K562 (cell line): ENCODE measurements around the gene NEURL4. TPM values are rescaled to one million over a fixed set of nuclear protein-coding genes. Genes with fewer than 3 reads are reported as not detected.

ENCODE experiments used
- ATAC-seq: fragments of 200-7000 bp; cut with Tn5 transposase; 3 replicates; pipeline ENCODE4 v1.9.1; 2020; ENCODE audit warnings: moderate library complexity
- BruUV-seq: library from RNA; stranded (reverse); fragments of 400-500 nt; replicated peaks from 2 replicates; lab custom pipeline; 2021; lab: Mats Ljungman, UMichigan
- CTCF ChIA-PET: fragments of 300-600 bp; formaldehyde crosslinking; extraction: SDS; loops from one replicate; lab custom pipeline; 2021; ENCODE audit warnings: low intra/inter-chr PET ratio; lab: Yijun Ruan, JAX
- POLR2A ChIA-PET: fragments of 300-600, 350-650 bp; sonication (Branson Sonifier 250); formaldehyde crosslinking; extraction: SDS; loops from one replicate; lab custom pipeline; 2021; ENCODE audit warnings: antibody characterized with exemption, inconsistent platforms; lab: Yijun Ruan, JAX
- DNase-seq, 4 experiments: peaks; one replicate each; pipeline versions ENCODE4 v3.0.0 to v3.0.0-alpha.2; 2011 to 2018; ENCODE audit warnings: low spot score in 3 of 4, mixed read lengths in 3 of 4; ENCODE audit errors: extremely low read depth in 1 of 4
- FAIRE-seq: peaks from 2 replicates; lab custom pipeline; 2011; peaks lifted over from hg19 to GRCh38; lab: Jason Lieb, UNC
- H2AFZ ChIP-seq: 2 replicates; pipeline ENCODE4 v1.6.0; 2011; ENCODE audit warnings: low read depth, low read length, control low read depth, inconsistent platforms
- H3K27ac ChIP-seq: fragments of 200-600 bp; 3 replicates; pipeline ENCODE4 v1.8.0; 2011; ENCODE audit warnings: low read depth, mild to moderate bottlenecking, control low read depth, inconsistent platforms, low read length, moderate library complexity, mixed read lengths; ENCODE audit errors: extremely low read depth
- H3K27me3 ChIP-seq, 2 experiments: fragments of 300-600 bp in 1 of 2; 2 replicates in 1 of 2; 3 replicates in 1 of 2; pipeline versions ENCODE4 v1.6.0 to v1.8.0; 2011; ENCODE audit warnings: inconsistent platforms in 2 of 2, low read length in 2 of 2, mild to moderate bottlenecking in 1 of 2, mixed read lengths in 1 of 2, moderate library complexity in 1 of 2; ENCODE audit not compliant: control insufficient read depth in 2 of 2, insufficient read depth in 2 of 2
- H3K36me3 ChIP-seq: fragments of 300-600 bp; 3 replicates; pipeline ENCODE4 v1.8.0; 2011; ENCODE audit warnings: mild to moderate bottlenecking, low read length, inconsistent platforms; ENCODE audit not compliant: control insufficient read depth, insufficient read depth
- H3K4me1 ChIP-seq, 2 experiments: fragments of 200-600 bp in 1 of 2; replicated peaks in 1 of 2; 2 replicates in 1 of 2; 3 replicates in 1 of 2; pipeline versions ENCODE4 v1.5.1 to v1.8.0; 2011; ENCODE audit warnings: inconsistent platforms in 2 of 2, low read length in 2 of 2, mild to moderate bottlenecking in 1 of 2, mixed read lengths in 1 of 2, moderate library complexity in 1 of 2; ENCODE audit not compliant: control insufficient read depth in 2 of 2, insufficient read depth in 2 of 2
- H3K4me2 ChIP-seq: 2 replicates; pipeline ENCODE4 v1.6.1; 2011; ENCODE audit warnings: low read length, control low read depth, inconsistent platforms, mixed read lengths; ENCODE audit not compliant: insufficient read depth
- H3K4me3 ChIP-seq: fragments of 200-600 bp; sonication (generic), shearing (Covaris generic); 2 replicates; pipeline ENCODE4 v1.5.1; 2016; ENCODE audit warnings: control low read depth, inconsistent platforms
- H3K79me2 ChIP-seq: fragments of 200-600 bp; 3 replicates; pipeline ENCODE4 v1.8.0; 2011; ENCODE audit warnings: low read length, inconsistent platforms; ENCODE audit not compliant: control insufficient read depth, insufficient read depth
- H3K9ac ChIP-seq, 2 experiments: 2 replicates each; pipeline versions ENCODE4 v1.6.0 to v1.6.1; 2011; ENCODE audit warnings: low read depth in 2 of 2, low read length in 2 of 2, control low read depth in 1 of 2, inconsistent platforms in 1 of 2, mild to moderate bottlenecking in 1 of 2, mixed read lengths in 1 of 2; ENCODE audit not compliant: insufficient read depth in 1 of 2
- H3K9me1 ChIP-seq: one replicate; pipeline ENCODE4 v1.6.0; 2011; ENCODE audit warnings: inconsistent platforms, mild to moderate bottlenecking, low read length, moderate library complexity; ENCODE audit not compliant: control insufficient read depth, insufficient read depth
- H3K9me3 ChIP-seq: replicated peaks from 2 replicates; pipeline ENCODE4 v1.5.1; 2011; ENCODE audit warnings: low read depth, low read length, inconsistent platforms; ENCODE audit not compliant: control insufficient read depth, insufficient read depth
- H4K20me1 ChIP-seq: replicated peaks from 2 replicates; pipeline ENCODE4 v1.6.1; 2011; ENCODE audit warnings: low read length, inconsistent platforms, mixed read lengths; ENCODE audit not compliant: control insufficient read depth, insufficient read depth
- DNMT1 ChIP-seq: fragments of 450-650 bp; IDR thresholded peaks from 2 replicates; pipeline ENCODE4 v1.6.1; 2016; ENCODE audit warnings: antibody characterized with exemption, mild to moderate bottlenecking
- EGR1 ChIP-seq: fragments of 450-650 bp; conservative IDR thresholded peaks from 2 replicates; pipeline ENCODE4 v1.6.1; 2017; ENCODE audit warnings: mild to moderate bottlenecking
- FOXJ3 ChIP-seq: sonication (generic); formaldehyde crosslinking; IDR thresholded peaks from 2 replicates; pipeline ENCODE4 v1.4.0; 2020; ENCODE audit warnings: mild to moderate bottlenecking, missing genetic modification reagents
- JUND ChIP-seq, 2 experiments: IDR thresholded peaks; 2 replicates in 1 of 2; 3 replicates in 1 of 2; pipeline ENCODE4 v1.6.1; 2011; ENCODE audit warnings: borderline replicate concordance in 2 of 2, low read depth in 2 of 2, low read length in 2 of 2, improper control_type of control experiment in 1 of 2, missing biosample characterization in 1 of 2, missing genetic modification characterization in 1 of 2, missing genetic modification reagents in 1 of 2
- KAT7 ChIP-seq: sonication (generic); formaldehyde crosslinking; IDR thresholded peaks from 2 replicates; pipeline ENCODE4 v1.8.0; 2022; ENCODE audit warnings: missing genetic modification reagents, mild to moderate bottlenecking, borderline replicate concordance
- MYNN ChIP-seq, 2 experiments: sonication (generic); formaldehyde crosslinking in 1 of 2; IDR thresholded peaks; 2 replicates each; pipeline versions ENCODE4 v1.5.0 to v1.6.1; 2016 to 2020; ENCODE audit warnings: antibody characterized with exemption in 1 of 2, missing genetic modification reagents in 1 of 2
- PHB ChIP-seq: fragments of 250-450 bp; sonication (Bioruptor Pico); IDR thresholded peaks from 2 replicates; pipeline ENCODE4 v1.5.0; 2021
- POLR2A ChIP-seq: fragments of 450-650 bp; conservative IDR thresholded peaks from 2 replicates; pipeline ENCODE4 v1.6.1; 2016
- POLR2AphosphoS5 ChIP-seq: IDR thresholded peaks from 2 replicates; pipeline ENCODE4 v1.6.1; 2011; ENCODE audit warnings: mild to moderate bottlenecking, low read depth, low read length, moderate library complexity; ENCODE audit not compliant: control insufficient read depth, insufficient read depth
- POLR2B ChIP-seq: fragments of 450-650 bp; IDR thresholded peaks from 2 replicates; pipeline ENCODE4 v1.6.1; 2018; ENCODE audit warnings: low read depth; ENCODE audit not compliant: partially characterized antibody
- POLR2G ChIP-seq: fragments of 200-400 bp; formaldehyde crosslinking; IDR thresholded peaks from 2 replicates; pipeline ENCODE4 v1.6.1; 2017; ENCODE audit warnings: low read depth, mild to moderate bottlenecking, antibody characterized with exemption, low read length, moderate library complexity
- PPARD ChIP-seq: fragments of 250-450 bp; sonication (Bioruptor Pico); IDR thresholded peaks from 2 replicates; pipeline ENCODE4 v1.8.0; 2022; ENCODE audit warnings: inconsistent platforms, mild to moderate bottlenecking, moderate library complexity
- SETDB1 ChIP-seq: IDR thresholded peaks from one replicate; pipeline ENCODE4 v1.6.1; 2012; ENCODE audit warnings: low read length, control low read depth, inconsistent platforms
- SMAD3 ChIP-seq: fragments of 450-650 bp; formaldehyde crosslinking; conservative IDR thresholded peaks from 2 replicates; pipeline ENCODE4 v1.4.0; 2020; ENCODE audit warnings: mild to moderate bottlenecking
- SPI1 ChIP-seq: IDR thresholded peaks from 2 replicates; pipeline ENCODE4 v1.6.1; 2011; ENCODE audit warnings: low read depth, low read length, control low read depth, borderline replicate concordance
- SUPT5H ChIP-seq: fragments of 450-650 bp; IDR thresholded peaks from 2 replicates; pipeline ENCODE4 v1.6.1; 2016
- THAP12 ChIP-seq: fragments of 250-450 bp; sonication (Bioruptor Pico); IDR thresholded peaks from 2 replicates; pipeline ENCODE4 v1.9.0; 2021; ENCODE audit warnings: mild to moderate bottlenecking, inconsistent platforms
- THAP7 ChIP-seq: fragments of 250-450 bp; sonication (Bioruptor Pico); IDR thresholded peaks from 2 replicates; pipeline ENCODE4 v1.5.0; 2021
- ZC3H11A ChIP-seq: IDR thresholded peaks from 2 replicates; pipeline ENCODE4 v1.6.1; 2012; ENCODE audit warnings: low read depth, low read length, improper control_type of control experiment
- ZNF212 ChIP-seq: fragments of 450-650 bp; formaldehyde crosslinking; IDR thresholded peaks from 2 replicates; pipeline ENCODE4 v1.4.0; 2020; ENCODE audit warnings: mild to moderate bottlenecking
- WGBS: fragments of 100-300 bp; shearing (Covaris generic); methylation state at CpG from one replicate; pipeline ENCODE4 v1.1.6; 2016; ENCODE audit warnings: low coverage, mixed read lengths; ENCODE audit not compliant: insufficient coverage; ENCODE audit errors: missing lambda C conversion rate; 5-methylcytosine and 5-hydroxymethylcytosine counted together
- in situ Hi-C: fragments of 300-500 bp; cut with MboI; formaldehyde crosslinking; loops from 4 replicates; pipeline ENCODE4 v1.15.0; 2018; ENCODE audit warnings: inconsistent platforms, mixed read lengths
- intact Hi-C: fragments of 100-400 bp; cut with micrococcal nuclease; formaldehyde crosslinking; loops from 2 replicates; pipeline ENCODE4 v1.14.2; 2022
- polyA plus RNA-seq, 8 experiments: library from polyadenylated mRNA; depleted of rRNA in 4 of 8; stranded (reverse) in 5 of 8; unstranded in 3 of 8; fragments of >200 nt; fragmentation: Nextera tagmentation in 2 of 8; fragmentation: Illumina TruSeq in 1 of 8; extraction: Ambion mirVana in 2 of 8; extraction: Trizol in 1 of 8; gene quantifications; 2 replicates each; pipeline versions ENCODE4 v1.2.1 to v1.2.3, GENCODE V29; 2011 to 2014; ENCODE audit warnings: inconsistent platforms in 1 of 8, missing spikeins in 1 of 8
- total RNA-seq, 7 experiments: library from RNA; depleted of rRNA in 6 of 7; stranded (reverse); fragments of >200 nt in 6 of 7; fragmentation: Illumina TruSeq in 2 of 7; extraction: Trizol in 2 of 7; gene quantifications; 2 replicates each; pipeline versions ENCODE4 v1.2.1 to v1.2.3, GENCODE V29; 2011 to 2021; ENCODE audit warnings: low replicate concordance in 1 of 7

NEURL4 gene
- total and polyA plus RNA-seq, 9 of the 15 experiments (the other 6 are each of a cell fraction or from before 2014, with no cell fraction given) = 0.08 to 37.4 (median 11.5) TPM

GRCh38 chr17:7313088-7313889 is 15.8 kb downstream of the NEURL4 start:
- no TSS peak for BruUV-seq
- H4K20me1 ChIP-seq = peaks cover 39% of the 10 kb centered on the region
- ChIA-PET CTCF (no interaction called here), POLR2A (interaction anchor here (0.5 to 2.6 kb wide), 11 partner anchors 12 to 267 kb away, joined by 3 to 21 read pairs (median 4); partner anchors contain the start of genes NEURL4, NLGN2 and SLC2A4)
- H3K27me3 ChIP-seq = no peaks in the 10 kb centered on the region
- in situ Hi-C loops = no loop called here
- FAIRE-seq (peak; percentile 70), ATAC-seq (peak; percentile 69), DNase-seq (peak in 2 of 4 experiments; percentile 30 to 51)
- H3K27ac ChIP-seq = peak overlapping the region; percentile 6; the same call in 1 of the 3 replicates
- intact Hi-C loops = no loop called here
- no peak overlapping the region for H2AFZ ChIP-seq
- H3K79me2 ChIP-seq = peaks cover 45% of the 10 kb centered on the region
- WGBS = 49% methylated on average over 5 of the region's 7 CpGs
- H3K9me1 ChIP-seq = peaks cover 11% of the 10 kb centered on the region
- H3K9ac ChIP-seq = peak overlapping the region in 1 of 2 experiments; percentile 59; a peak in 1 of 4 replicates
- no peaks in the 10 kb centered on the region for H3K9me3 ChIP-seq
- peaks cover 22 to 35% of the 10 kb centered on the region in 2 experiments for H3K4me1 ChIP-seq
- H3K4me2 ChIP-seq = peak overlapping the region; percentile 86
- H3K36me3 ChIP-seq = peaks cover 78% of the 10 kb centered on the region
- H3K4me3 ChIP-seq = peak overlapping the region; percentile 93; the same call in 1 of the 2 replicates
- no peak for TF ChIP-seq DNMT1
- no peak for TF ChIP-seq SETDB1
- 0 out of 2 replicates have a peak, but pooled peaks have one; percentile 26 for TF ChIP-seq KAT7 (CRISPR knock-in tag)
- TF ChIP-seq THAP7 (CRISPR knock-in tag) = no peak
- no peak for TF ChIP-seq FOXJ3
- no peak for TF ChIP-seq JUND (IDR thresholded peaks at IDR 0.05; ENCODE audit: borderline replicate concordance, low read depth, low read length)
- no peak for TF ChIP-seq JUND (tag; IDR thresholded peaks at IDR 0.05; ENCODE audit: borderline replicate concordance, low read depth, low read length)
- TF ChIP-seq SPI1 = no peak
- no peak for TF ChIP-seq SMAD3
- no peak for TF ChIP-seq ZNF212 (CRISPR knock-in tag)
- no peak for TF ChIP-seq ZC3H11A
- 0 out of 2 replicates have a peak, but pooled peaks have one; percentile 34 for TF ChIP-seq MYNN (IDR thresholded peaks at IDR 0.05)
- TF ChIP-seq MYNN (CRISPR knock-in tag; IDR thresholded peaks at IDR 0.05) = no peak
- 0 out of 2 replicates have a peak, but pooled peaks have one; percentile 6 for TF ChIP-seq EGR1
- no peak for TF ChIP-seq PHB
- TF ChIP-seq SUPT5H = peak; percentile 77
- peak; percentile 74; the same call in 1 of the 2 replicates for TF ChIP-seq POLR2AphosphoS5
- no peak for TF ChIP-seq THAP12 (CRISPR knock-in tag)
- TF ChIP-seq POLR2A = peak; percentile 81
- peak; percentile 58; the same call in 1 of the 2 replicates for TF ChIP-seq POLR2G
- no peak for TF ChIP-seq PPARD (CRISPR knock-in tag)
- peak; percentile 76 for TF ChIP-seq POLR2B
